NCI-H2227 treated with DMSO at 0.1 percent for 48 hours (cell line): ENCODE measurements around the gene ZC3H4.
"Not testable (repeated sequence)": the region's sequence is repeated elsewhere in the genome, so short reads cannot be mapped to it uniquely, and the experiment has no call there.

Experiments used
- DNase-seq: peaks from one replicate; lab custom pipeline; 2025; lab: John Stamatoyannopoulos, UW

The ZC3H4 gene

GRCh38 chr19:47084879-47085439 is 28.6 kb downstream of the ZC3H4 start:
- no peak for DNase-seq

- no peak for DNase-seq
Observed at GRCh38 chr19:47082493-47082892, 31.1 kb downstream of the ZC3H4 start.

- no peak for DNase-seq
Observed at GRCh38 chr19:47081095-47081494, 32.5 kb downstream of the ZC3H4 start.

GRCh38 chr19:47078351-47078750 is 35.2 kb downstream of the ZC3H4 start:
- DNase-seq: not testable (repeated sequence)

- no peak for DNase-seq
Observed at GRCh38 chr19:47075941-47076340, 37.6 kb downstream of the ZC3H4 start.

GRCh38 chr19:47075179-47075810 is 38.3 kb downstream of the ZC3H4 start:
- DNase-seq: no peak

GRCh38 chr19:47074621-47075020 is 39.0 kb downstream of the ZC3H4 start:
- DNase-seq: no peak

- no peak for DNase-seq
Observed at GRCh38 chr19:47073574-47073973, 40.0 kb downstream of the ZC3H4 start.

- no peak for DNase-seq
Observed at GRCh38 chr19:47072323-47072722, 41.3 kb downstream of the ZC3H4 start.

- no peak for DNase-seq
Observed at GRCh38 chr19:47071731-47072130, 41.8 kb downstream of the ZC3H4 start.

GRCh38 chr19:47070756-47071155 is 42.8 kb downstream of the ZC3H4 start:
- no peak for DNase-seq

- no peak for DNase-seq
Observed at GRCh38 chr19:47069795-47070194, 43.8 kb downstream of the ZC3H4 start.

GRCh38 chr19:47068876-47069406 is 44.6 kb downstream of the ZC3H4 start:
- DNase-seq: no peak

GRCh38 chr19:47068246-47068645 is 45.3 kb downstream of the ZC3H4 start:
- no peak for DNase-seq

GRCh38 chr19:47067215-47067847 is 46.2 kb downstream of the ZC3H4 start:
- DNase-seq: no peak

GRCh38 chr19:47066376-47067214 is 47.0 kb downstream of the ZC3H4 start:
- no peak for DNase-seq

GRCh38 chr19:47065242-47065641 is 48.3 kb downstream of the ZC3H4 start:
- no peak for DNase-seq

GRCh38 chr19:47063874-47064273 is 49.7 kb downstream of the ZC3H4 start:
- no peak for DNase-seq

GRCh38 chr19:47058621-47059022 is 55.0 kb downstream of the ZC3H4 start:
- no peak for DNase-seq

- DNase-seq: no peak
Observed at GRCh38 chr19:47057328-47057727, 56.2 kb downstream of the ZC3H4 start.

GRCh38 chr19:47056411-47056810 is 57.2 kb downstream of the ZC3H4 start:
- no peak for DNase-seq

- DNase-seq: not testable (repeated sequence)
Observed at GRCh38 chr19:47050562-47050961, 63.0 kb downstream of the ZC3H4 start.
